ENCODE results near the gene AFAP1L1.

Gene AFAP1L1

GRCh38 chr5:149314571-149315111 is 43.0 kb downstream of the AFAP1L1 start:
- peaks cover 44% of the 10 kb centered on the region for H3K4me1 Mint-ChIP-seq
- TF ChIP-seq CTCF (IDR thresholded peaks at IDR 0.05), result no peak
- no peak for DNase-seq
- peaks cover 10% of the 10 kb centered on the region for H3K27me3 Mint-ChIP-seq (ENCODE audit: low read depth, poor library complexity)
- no peaks in the 10 kb centered on the region for H3K9me3 Mint-ChIP-seq
- H3K36me3 Mint-ChIP-seq (ENCODE audit: low read depth), result no peaks in the 10 kb centered on the region
- H3K27ac Mint-ChIP-seq, result no peak overlapping the region
- no peak overlapping the region for H3K4me3 Mint-ChIP-seq

- Mint-ChIP-seq H3K36me3 (ENCODE audit: low read depth) (no peaks in the 10 kb centered on the region), H3K9me3 (no peaks in the 10 kb centered on the region), H3K4me1 (peaks cover 43% of the 10 kb centered on the region), H3K27ac (no peak overlapping the region), H3K4me3 (no peak overlapping the region), H3K27me3 (ENCODE audit: low read depth, poor library complexity) (peaks cover 10% of the 10 kb centered on the region)
- no peak for TF ChIP-seq CTCF (IDR thresholded peaks at IDR 0.05)
- no peak for DNase-seq
Observed at GRCh38 chr5:149315753-149316152, 44.1 kb downstream of the AFAP1L1 start.

GRCh38 chr5:149317281-149318048 is 45.8 kb downstream of the AFAP1L1 start:
- no peak overlapping the region for H3K4me3 Mint-ChIP-seq
- TF ChIP-seq CTCF (IDR thresholded peaks at IDR 0.05), result peak; percentile 70
- H3K36me3 Mint-ChIP-seq (ENCODE audit: low read depth), result no peaks in the 10 kb centered on the region
- H3K27ac Mint-ChIP-seq, result no peak overlapping the region
- peaks cover 40% of the 10 kb centered on the region for H3K4me1 Mint-ChIP-seq
- DNase-seq, result no peak
- no peaks in the 10 kb centered on the region for H3K9me3 Mint-ChIP-seq
- H3K27me3 Mint-ChIP-seq (ENCODE audit: low read depth, poor library complexity), result peaks cover 3% of the 10 kb centered on the region

GRCh38 chr5:149319174-149319573 is 47.5 kb downstream of the AFAP1L1 start:
- Mint-ChIP-seq H3K36me3 (ENCODE audit: low read depth) (peaks cover 7% of the 10 kb centered on the region), H3K27ac (no peak overlapping the region), H3K27me3 (ENCODE audit: low read depth, poor library complexity) (peaks cover 3% of the 10 kb centered on the region), H3K4me1 (peaks cover 58% of the 10 kb centered on the region), H3K9me3 (no peaks in the 10 kb centered on the region), H3K4me3 (no peak overlapping the region)
- TF ChIP-seq CTCF (IDR thresholded peaks at IDR 0.05), result no peak
- no peak for DNase-seq

- H3K36me3 Mint-ChIP-seq (ENCODE audit: low read depth), result peaks cover 9% of the 10 kb centered on the region
- no peaks in the 10 kb centered on the region for H3K9me3 Mint-ChIP-seq
- H3K4me1 Mint-ChIP-seq, result peaks cover 63% of the 10 kb centered on the region
- DNase-seq, result peak; percentile 60
- peak overlapping the region; percentile 84 for H3K27ac Mint-ChIP-seq
- TF ChIP-seq CTCF (IDR thresholded peaks at IDR 0.05), result no peak
- H3K27me3 Mint-ChIP-seq (ENCODE audit: low read depth, poor library complexity), result no peaks in the 10 kb centered on the region
- H3K4me3 Mint-ChIP-seq, result no peak overlapping the region
Observed at GRCh38 chr5:149320791-149321330, 49.2 kb downstream of the AFAP1L1 start.

Data from nephron progenitor cell (in vitro differentiated cells).